H1 (cell line): Measurements from ENCODE around the gene CAPN14.

Source experiments
- CEBPB ChIP-seq: IDR thresholded peaks from 2 replicates; pipeline ENCODE4 v1.6.1; 2012; ENCODE audit warnings: low read depth, low read length
- EGR1 ChIP-seq: IDR thresholded peaks from 2 replicates; pipeline ENCODE4 v1.6.1; 2011; ENCODE audit warnings: low read depth, low read length, borderline replicate concordance
- GABPA ChIP-seq: IDR thresholded peaks from 2 replicates; pipeline ENCODE4 v1.6.1; 2011; ENCODE audit warnings: mild to moderate bottlenecking, low read length, moderate library complexity, borderline replicate concordance; ENCODE audit not compliant: insufficient read depth
- JUND ChIP-seq: IDR thresholded peaks from 2 replicates; pipeline ENCODE4 v1.6.1; 2011; ENCODE audit warnings: mild to moderate bottlenecking, improper control_type of control experiment, low read length
- POLR2A ChIP-seq, 2 experiments: IDR thresholded peaks; 1 replicate in 1 of 2; 2 replicates in 1 of 2; pipeline ENCODE4 v1.6.1; 2011; ENCODE audit warnings: low read depth in 2 of 2, low read length in 2 of 2, mild to moderate bottlenecking in 2 of 2; ENCODE audit errors: control extremely low read depth in 1 of 2
- TF ChIP-seq, protein P1 (sequence below), 3 experiments: IDR thresholded peaks; 1 replicate in 2 of 3; 2 replicates in 1 of 3; pipeline versions ENCODE4 v1.5.1 to v1.6.1; 2011; ENCODE audit warnings: low read length in 3 of 3, mild to moderate bottlenecking in 3 of 3, inconsistent platforms in 2 of 3, low read depth in 1 of 3, moderate library complexity in 1 of 3; ENCODE audit not compliant: insufficient read depth in 1 of 3; ENCODE audit errors: control extremely low read depth in 1 of 3

GRCh38 chr2:31212659-31213600 is 4.4 kb downstream of the CAPN14 start:
- TF ChIP-seq JUND (no peak), EGR1 (no peak), CEBPB (no peak), POLR2A (IDR thresholded peaks at IDR 0.05; ENCODE audit: control extremely low read depth in 1 of 2, low read depth in 2 of 2, low read length in 2 of 2) (no peak), GABPA (no peak)
- TF ChIP-seq, protein P1, sequence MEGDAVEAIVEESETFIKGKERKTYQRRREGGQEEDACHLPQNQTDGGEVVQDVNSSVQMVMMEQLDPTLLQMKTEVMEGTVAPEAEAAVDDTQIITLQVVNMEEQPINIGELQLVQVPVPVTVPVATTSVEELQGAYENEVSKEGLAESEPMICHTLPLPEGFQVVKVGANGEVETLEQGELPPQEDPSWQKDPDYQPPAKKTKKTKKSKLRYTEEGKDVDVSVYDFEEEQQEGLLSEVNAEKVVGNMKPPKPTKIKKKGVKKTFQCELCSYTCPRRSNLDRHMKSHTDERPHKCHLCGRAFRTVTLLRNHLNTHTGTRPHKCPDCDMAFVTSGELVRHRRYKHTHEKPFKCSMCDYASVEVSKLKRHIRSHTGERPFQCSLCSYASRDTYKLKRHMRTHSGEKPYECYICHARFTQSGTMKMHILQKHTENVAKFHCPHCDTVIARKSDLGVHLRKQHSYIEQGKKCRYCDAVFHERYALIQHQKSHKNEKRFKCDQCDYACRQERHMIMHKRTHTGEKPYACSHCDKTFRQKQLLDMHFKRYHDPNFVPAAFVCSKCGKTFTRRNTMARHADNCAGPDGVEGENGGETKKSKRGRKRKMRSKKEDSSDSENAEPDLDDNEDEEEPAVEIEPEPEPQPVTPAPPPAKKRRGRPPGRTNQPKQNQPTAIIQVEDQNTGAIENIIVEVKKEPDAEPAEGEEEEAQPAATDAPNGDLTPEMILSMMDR (IDR thresholded peaks at IDR 0.05; ENCODE audit: control extremely low read depth in 1 of 3, insufficient read depth in 1 of 3, low read depth in 1 of 3, low read length in 3 of 3) = no peak
